WTC11 (cell line): ENCODE measurements around the gene PDE8B. TPM values are rescaled to one million over a fixed set of nuclear protein-coding genes. Genes with fewer than 3 reads are reported as not detected.

Experiments used
- ATAC-seq: fragments of 200-7000 bp; cut with Tn5 transposase; 2 replicates; pipeline ENCODE4 v1.10.0; 2021; ENCODE audit warnings: mild to moderate bottlenecking, moderate library complexity
- CTCF ChIA-PET: fragments of 300-600 bp; sonication (Branson Sonifier 250); formaldehyde crosslinking; loops from one replicate; lab custom pipeline; 2021; ENCODE audit warnings: antibody characterized with exemption; lab: Charles Lee
- POLR2A ChIA-PET: fragments of 350-600 bp; sonication (Branson Sonifier 250); formaldehyde crosslinking; loops from one replicate; lab custom pipeline; 2021; ENCODE audit warnings: antibody characterized with exemption; lab: Charles Lee
- DNase-seq: peaks from one replicate; pipeline ENCODE4 v3.0.0; 2021; ENCODE audit warnings: low spot score
- H3K27ac Mint-ChIP-seq: 2 replicates; pipeline ENCODE4 v1.8.0; 2021; ENCODE audit warnings: mixed read lengths
- H3K27me3 Mint-ChIP-seq: 2 replicates; pipeline ENCODE4 v1.8.0; 2021; ENCODE audit warnings: low read depth, mild to moderate bottlenecking, moderate library complexity, mixed read lengths
- H3K36me3 Mint-ChIP-seq: 2 replicates; pipeline ENCODE4 v1.8.0; 2021; ENCODE audit warnings: mixed read lengths
- H3K4me1 Mint-ChIP-seq: 2 replicates; pipeline ENCODE4 v1.8.0; 2022; ENCODE audit warnings: mixed read lengths
- H3K4me3 Mint-ChIP-seq: 2 replicates; pipeline ENCODE4 v1.8.0; 2021; ENCODE audit warnings: mild to moderate bottlenecking, moderate library complexity, mixed read lengths
- H3K9me3 Mint-ChIP-seq: 2 replicates; pipeline ENCODE4 v1.8.0; 2021; ENCODE audit warnings: mixed read lengths
- AR ChIP-seq: fragments of 250-450 bp; sonication (Bioruptor Pico); IDR thresholded peaks from 2 replicates; pipeline ENCODE4 v1.9.0; 2021; ENCODE audit warnings: mild to moderate bottlenecking
- GABPB1 ChIP-seq: sonication (generic); formaldehyde crosslinking; IDR thresholded peaks from 2 replicates; pipeline ENCODE4 v1.8.1; 2023; ENCODE audit warnings: mild to moderate bottlenecking, missing genetic modification reagents
- MLX ChIP-seq: sonication (generic); formaldehyde crosslinking; IDR thresholded peaks from 2 replicates; pipeline ENCODE4 v1.8.1; 2023; ENCODE audit warnings: mild to moderate bottlenecking, missing genetic modification reagents, moderate library complexity
- MYBL2 ChIP-seq: sonication (generic); formaldehyde crosslinking; IDR thresholded peaks from 2 replicates; pipeline ENCODE4 v1.8.1; 2023; ENCODE audit warnings: mild to moderate bottlenecking, moderate library complexity, missing genetic modification reagents
- PRDM15 ChIP-seq: sonication (generic); formaldehyde crosslinking; IDR thresholded peaks from 2 replicates; pipeline ENCODE4 v1.8.0; 2022; ENCODE audit warnings: missing genetic modification reagents
- TCF7 ChIP-seq: sonication (generic); formaldehyde crosslinking; IDR thresholded peaks from 2 replicates; pipeline ENCODE4 v1.8.0; 2022; ENCODE audit warnings: mild to moderate bottlenecking, low read depth, missing genetic modification reagents, moderate library complexity
- ZNF232 ChIP-seq: sonication (generic); formaldehyde crosslinking; IDR thresholded peaks from 2 replicates; pipeline ENCODE4 v1.8.0; 2022; ENCODE audit warnings: mild to moderate bottlenecking, missing genetic modification reagents
- ZNF396 ChIP-seq: fragments of 250-450 bp; sonication (Bioruptor Pico); IDR thresholded peaks from 2 replicates; pipeline ENCODE4 v1.8.0; 2021; ENCODE audit warnings: mild to moderate bottlenecking, moderate library complexity, borderline replicate concordance
- total RNA-seq: library from RNA; stranded (reverse); gene quantifications from 3 replicates; pipeline ENCODE4 v1.2.3, GENCODE V29; 2021
- TF ChIP-seq, protein P1 (sequence below): sonication (generic); formaldehyde crosslinking; IDR thresholded peaks from 2 replicates; pipeline ENCODE4 v1.8.1; 2023; ENCODE audit warnings: mild to moderate bottlenecking, missing genetic modification reagents, borderline replicate concordance
- TF ChIP-seq, protein P2 (sequence below): sonication (generic); formaldehyde crosslinking; conservative IDR thresholded peaks from 2 replicates; pipeline ENCODE4 v1.8.1; 2023; ENCODE audit warnings: mild to moderate bottlenecking, low read depth, missing genetic modification reagents, moderate library complexity
- TF ChIP-seq, protein P3 (sequence below): fragments of 250-450 bp; sonication (Bioruptor Pico); IDR thresholded peaks from 2 replicates; pipeline ENCODE4 v1.9.0; 2021; ENCODE audit warnings: mild to moderate bottlenecking
- TF ChIP-seq, protein P4 (sequence below): fragments of 200-600 bp; IDR thresholded peaks from 2 replicates; pipeline ENCODE4 v1.8.0; 2022; ENCODE audit warnings: antibody characterized with exemption

Gene PDE8B
- total RNA-seq, 1 experiment from 2014 or later = 0.31 TPM

GRCh38 chr5:77389746-77390145 is 179.3 kb downstream of the PDE8B start:
- H3K27me3 Mint-ChIP-seq = no peaks in the 10 kb centered on the region; the same call in 1 of the 2 replicates
- H3K9me3 Mint-ChIP-seq = peaks cover 10% of the 10 kb centered on the region
- H3K4me1 Mint-ChIP-seq = 0 out of 2 replicates have a peak, but pooled peaks cover 2% of the 10 kb centered on the region
- no peak for ATAC-seq
- TF ChIP-seq MYBL2 (CRISPR knock-in tag) (no peak), MLX (CRISPR knock-in tag) (no peak)
- ChIA-PET POLR2A (no interaction called here), CTCF (no interaction called here)
- H3K4me3 Mint-ChIP-seq = no peak overlapping the region
- H3K36me3 Mint-ChIP-seq = no peaks in the 10 kb centered on the region
- no peak for DNase-seq
- H3K27ac Mint-ChIP-seq = no peak overlapping the region

DNA sequence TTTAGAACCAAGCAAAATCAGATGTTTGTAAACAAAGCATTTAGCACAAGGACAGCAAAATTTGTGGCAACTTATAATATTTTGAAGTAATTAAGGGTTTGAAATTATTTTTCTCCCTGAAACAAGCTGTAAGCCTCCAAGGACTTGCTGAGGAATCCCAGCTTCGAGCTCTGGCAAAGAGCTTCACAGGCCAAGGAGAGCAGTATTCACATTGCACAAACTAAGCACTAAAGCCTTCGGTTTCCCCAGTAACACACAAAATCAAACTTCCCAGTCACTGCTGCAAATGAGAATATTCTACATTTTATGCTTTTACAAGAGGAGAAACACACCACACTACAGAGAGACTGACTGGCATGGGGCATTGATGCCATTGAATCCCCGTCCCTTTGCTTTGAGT is 179.7 kb downstream of the PDE8B start:
- peaks cover 10% of the 10 kb centered on the region for H3K9me3 Mint-ChIP-seq
- CTCF ChIA-PET = no interaction called here
- no peak for DNase-seq
- no peak for TF ChIP-seq ZNF232 (CRISPR knock-in tag)
- TF ChIP-seq TCF7 (CRISPR knock-in tag) = no peak
- TF ChIP-seq, protein P1, sequence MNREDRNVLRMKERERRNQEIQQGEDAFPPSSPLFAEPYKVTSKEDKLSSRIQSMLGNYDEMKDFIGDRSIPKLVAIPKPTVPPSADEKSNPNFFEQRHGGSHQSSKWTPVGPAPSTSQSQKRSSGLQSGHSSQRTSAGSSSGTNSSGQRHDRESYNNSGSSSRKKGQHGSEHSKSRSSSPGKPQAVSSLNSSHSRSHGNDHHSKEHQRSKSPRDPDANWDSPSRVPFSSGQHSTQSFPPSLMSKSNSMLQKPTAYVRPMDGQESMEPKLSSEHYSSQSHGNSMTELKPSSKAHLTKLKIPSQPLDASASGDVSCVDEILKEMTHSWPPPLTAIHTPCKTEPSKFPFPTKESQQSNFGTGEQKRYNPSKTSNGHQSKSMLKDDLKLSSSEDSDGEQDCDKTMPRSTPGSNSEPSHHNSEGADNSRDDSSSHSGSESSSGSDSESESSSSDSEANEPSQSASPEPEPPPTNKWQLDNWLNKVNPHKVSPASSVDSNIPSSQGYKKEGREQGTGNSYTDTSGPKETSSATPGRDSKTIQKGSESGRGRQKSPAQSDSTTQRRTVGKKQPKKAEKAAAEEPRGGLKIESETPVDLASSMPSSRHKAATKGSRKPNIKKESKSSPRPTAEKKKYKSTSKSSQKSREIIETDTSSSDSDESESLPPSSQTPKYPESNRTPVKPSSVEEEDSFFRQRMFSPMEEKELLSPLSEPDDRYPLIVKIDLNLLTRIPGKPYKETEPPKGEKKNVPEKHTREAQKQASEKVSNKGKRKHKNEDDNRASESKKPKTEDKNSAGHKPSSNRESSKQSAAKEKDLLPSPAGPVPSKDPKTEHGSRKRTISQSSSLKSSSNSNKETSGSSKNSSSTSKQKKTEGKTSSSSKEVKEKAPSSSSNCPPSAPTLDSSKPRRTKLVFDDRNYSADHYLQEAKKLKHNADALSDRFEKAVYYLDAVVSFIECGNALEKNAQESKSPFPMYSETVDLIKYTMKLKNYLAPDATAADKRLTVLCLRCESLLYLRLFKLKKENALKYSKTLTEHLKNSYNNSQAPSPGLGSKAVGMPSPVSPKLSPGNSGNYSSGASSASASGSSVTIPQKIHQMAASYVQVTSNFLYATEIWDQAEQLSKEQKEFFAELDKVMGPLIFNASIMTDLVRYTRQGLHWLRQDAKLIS (CRISPR knock-in tag) = no peak
- TF ChIP-seq MLX (CRISPR knock-in tag) = no peak
- TF ChIP-seq GABPB1 (CRISPR knock-in tag) = no peak
- TF ChIP-seq, protein P2, sequence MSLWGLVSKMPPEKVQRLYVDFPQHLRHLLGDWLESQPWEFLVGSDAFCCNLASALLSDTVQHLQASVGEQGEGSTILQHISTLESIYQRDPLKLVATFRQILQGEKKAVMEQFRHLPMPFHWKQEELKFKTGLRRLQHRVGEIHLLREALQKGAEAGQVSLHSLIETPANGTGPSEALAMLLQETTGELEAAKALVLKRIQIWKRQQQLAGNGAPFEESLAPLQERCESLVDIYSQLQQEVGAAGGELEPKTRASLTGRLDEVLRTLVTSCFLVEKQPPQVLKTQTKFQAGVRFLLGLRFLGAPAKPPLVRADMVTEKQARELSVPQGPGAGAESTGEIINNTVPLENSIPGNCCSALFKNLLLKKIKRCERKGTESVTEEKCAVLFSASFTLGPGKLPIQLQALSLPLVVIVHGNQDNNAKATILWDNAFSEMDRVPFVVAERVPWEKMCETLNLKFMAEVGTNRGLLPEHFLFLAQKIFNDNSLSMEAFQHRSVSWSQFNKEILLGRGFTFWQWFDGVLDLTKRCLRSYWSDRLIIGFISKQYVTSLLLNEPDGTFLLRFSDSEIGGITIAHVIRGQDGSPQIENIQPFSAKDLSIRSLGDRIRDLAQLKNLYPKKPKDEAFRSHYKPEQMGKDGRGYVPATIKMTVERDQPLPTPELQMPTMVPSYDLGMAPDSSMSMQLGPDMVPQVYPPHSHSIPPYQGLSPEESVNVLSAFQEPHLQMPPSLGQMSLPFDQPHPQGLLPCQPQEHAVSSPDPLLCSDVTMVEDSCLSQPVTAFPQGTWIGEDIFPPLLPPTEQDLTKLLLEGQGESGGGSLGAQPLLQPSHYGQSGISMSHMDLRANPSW = no peak
- no peak for ATAC-seq
- H3K27ac Mint-ChIP-seq = no peak overlapping the region
- H3K27me3 Mint-ChIP-seq = no peaks in the 10 kb centered on the region; the same call in 1 of the 2 replicates
- H3K4me3 Mint-ChIP-seq = no peak overlapping the region
- no peaks in the 10 kb centered on the region for H3K36me3 Mint-ChIP-seq
- 0 out of 2 replicates have a peak, but pooled peaks cover 2% of the 10 kb centered on the region for H3K4me1 Mint-ChIP-seq
- POLR2A ChIA-PET = no interaction called here

DNA sequence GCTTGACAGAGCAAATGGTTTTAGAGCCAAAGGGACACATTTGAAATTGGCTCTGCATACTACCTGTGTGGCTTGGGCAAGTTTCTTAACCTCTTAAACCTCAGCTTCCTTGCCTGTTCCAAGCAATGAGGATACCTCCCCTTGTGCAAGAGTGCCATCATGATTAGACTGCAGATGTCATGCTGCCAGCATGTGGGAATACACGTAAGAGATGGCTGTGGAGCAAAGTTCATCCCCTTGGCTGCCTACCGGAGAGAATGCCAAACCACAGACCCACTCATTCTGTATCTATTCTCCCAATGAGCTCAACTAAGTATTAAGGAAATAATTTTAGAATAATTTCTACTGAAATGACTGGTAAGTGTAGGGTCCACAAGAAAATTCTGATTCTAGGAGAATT is 180.3 kb downstream of the PDE8B start:
- CTCF ChIA-PET = no interaction called here
- POLR2A ChIA-PET = no interaction called here
- no peak overlapping the region for H3K27ac Mint-ChIP-seq
- peaks cover 10% of the 10 kb centered on the region for H3K9me3 Mint-ChIP-seq
- ATAC-seq (no peak), DNase-seq (no peak)
- no peaks in the 10 kb centered on the region for H3K36me3 Mint-ChIP-seq
- no peaks in the 10 kb centered on the region; the same call in 1 of the 2 replicates for H3K27me3 Mint-ChIP-seq
- H3K4me1 Mint-ChIP-seq = peaks cover 4% of the 10 kb centered on the region
- no peak overlapping the region for H3K4me3 Mint-ChIP-seq
- TF ChIP-seq, protein P3, sequence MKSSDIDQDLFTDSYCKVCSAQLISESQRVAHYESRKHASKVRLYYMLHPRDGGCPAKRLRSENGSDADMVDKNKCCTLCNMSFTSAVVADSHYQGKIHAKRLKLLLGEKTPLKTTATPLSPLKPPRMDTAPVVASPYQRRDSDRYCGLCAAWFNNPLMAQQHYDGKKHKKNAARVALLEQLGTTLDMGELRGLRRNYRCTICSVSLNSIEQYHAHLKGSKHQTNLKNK (CRISPR knock-in tag) = no peak
- TF ChIP-seq, protein P4, sequence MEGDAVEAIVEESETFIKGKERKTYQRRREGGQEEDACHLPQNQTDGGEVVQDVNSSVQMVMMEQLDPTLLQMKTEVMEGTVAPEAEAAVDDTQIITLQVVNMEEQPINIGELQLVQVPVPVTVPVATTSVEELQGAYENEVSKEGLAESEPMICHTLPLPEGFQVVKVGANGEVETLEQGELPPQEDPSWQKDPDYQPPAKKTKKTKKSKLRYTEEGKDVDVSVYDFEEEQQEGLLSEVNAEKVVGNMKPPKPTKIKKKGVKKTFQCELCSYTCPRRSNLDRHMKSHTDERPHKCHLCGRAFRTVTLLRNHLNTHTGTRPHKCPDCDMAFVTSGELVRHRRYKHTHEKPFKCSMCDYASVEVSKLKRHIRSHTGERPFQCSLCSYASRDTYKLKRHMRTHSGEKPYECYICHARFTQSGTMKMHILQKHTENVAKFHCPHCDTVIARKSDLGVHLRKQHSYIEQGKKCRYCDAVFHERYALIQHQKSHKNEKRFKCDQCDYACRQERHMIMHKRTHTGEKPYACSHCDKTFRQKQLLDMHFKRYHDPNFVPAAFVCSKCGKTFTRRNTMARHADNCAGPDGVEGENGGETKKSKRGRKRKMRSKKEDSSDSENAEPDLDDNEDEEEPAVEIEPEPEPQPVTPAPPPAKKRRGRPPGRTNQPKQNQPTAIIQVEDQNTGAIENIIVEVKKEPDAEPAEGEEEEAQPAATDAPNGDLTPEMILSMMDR = no peak
- no peak for TF ChIP-seq PRDM15 (CRISPR knock-in tag)
- no peak for TF ChIP-seq ZNF396
- TF ChIP-seq AR (CRISPR knock-in tag) = no peak
- no peak for TF ChIP-seq ZNF232 (CRISPR knock-in tag)
